ENCODE measurements around the gene CA6.

GRCh38 chr1:8938232-8938999 lies 7.3 kb upstream of the CA6 start:
- TF ChIP-seq SP1 (CRISPR knock-in tag; conservative IDR thresholded peaks at IDR 0.05) (no peak), ELF4 (CRISPR knock-in tag; IDR thresholded peaks at IDR 0.05; ENCODE audit: low read depth) (no peak), ZNF423 (CRISPR knock-in tag; IDR thresholded peaks at IDR 0.05) (no peak), CTCF (IDR thresholded peaks at IDR 0.05) (no peak)

All from WTC11 (cell line).